IPS-20b (cell line): Measurements from ENCODE around the gene ZBTB20.

ENCODE experiments used
- H3K27ac ChIP-seq: one replicate; pipeline ENCODE4 v1.5.1; 2013; ENCODE audit warnings: low read length
- H3K27me3 ChIP-seq: 2 replicates; pipeline ENCODE4 v1.6.1; 2013; ENCODE audit warnings: mild to moderate bottlenecking, low read length, inconsistent platforms; ENCODE audit not compliant: insufficient read depth
- H3K36me3 ChIP-seq: 2 replicates; pipeline ENCODE4 v1.6.1; 2013; ENCODE audit warnings: low read depth, mild to moderate bottlenecking, inconsistent platforms, low read length, moderate library complexity; ENCODE audit not compliant: insufficient read depth
- H3K4me1 ChIP-seq: 2 replicates; pipeline ENCODE4 v1.6.1; 2013; ENCODE audit warnings: mild to moderate bottlenecking, control low read depth, inconsistent platforms, low read length, moderate library complexity; ENCODE audit not compliant: insufficient read depth
- H3K4me3 ChIP-seq: 2 replicates; pipeline ENCODE4 v1.5.1; 2013; ENCODE audit warnings: mild to moderate bottlenecking, low read length, inconsistent platforms
- H3K9ac ChIP-seq: 2 replicates; pipeline ENCODE4 v1.6.1; 2013; ENCODE audit warnings: low read depth, mild to moderate bottlenecking, inconsistent platforms, low read length, moderate library complexity
- H3K9me3 ChIP-seq: 2 replicates; pipeline ENCODE4 v1.6.1; 2013; ENCODE audit warnings: mild to moderate bottlenecking, low read depth, low read length, inconsistent platforms; ENCODE audit not compliant: insufficient read depth

ZBTB20 gene

DNA sequence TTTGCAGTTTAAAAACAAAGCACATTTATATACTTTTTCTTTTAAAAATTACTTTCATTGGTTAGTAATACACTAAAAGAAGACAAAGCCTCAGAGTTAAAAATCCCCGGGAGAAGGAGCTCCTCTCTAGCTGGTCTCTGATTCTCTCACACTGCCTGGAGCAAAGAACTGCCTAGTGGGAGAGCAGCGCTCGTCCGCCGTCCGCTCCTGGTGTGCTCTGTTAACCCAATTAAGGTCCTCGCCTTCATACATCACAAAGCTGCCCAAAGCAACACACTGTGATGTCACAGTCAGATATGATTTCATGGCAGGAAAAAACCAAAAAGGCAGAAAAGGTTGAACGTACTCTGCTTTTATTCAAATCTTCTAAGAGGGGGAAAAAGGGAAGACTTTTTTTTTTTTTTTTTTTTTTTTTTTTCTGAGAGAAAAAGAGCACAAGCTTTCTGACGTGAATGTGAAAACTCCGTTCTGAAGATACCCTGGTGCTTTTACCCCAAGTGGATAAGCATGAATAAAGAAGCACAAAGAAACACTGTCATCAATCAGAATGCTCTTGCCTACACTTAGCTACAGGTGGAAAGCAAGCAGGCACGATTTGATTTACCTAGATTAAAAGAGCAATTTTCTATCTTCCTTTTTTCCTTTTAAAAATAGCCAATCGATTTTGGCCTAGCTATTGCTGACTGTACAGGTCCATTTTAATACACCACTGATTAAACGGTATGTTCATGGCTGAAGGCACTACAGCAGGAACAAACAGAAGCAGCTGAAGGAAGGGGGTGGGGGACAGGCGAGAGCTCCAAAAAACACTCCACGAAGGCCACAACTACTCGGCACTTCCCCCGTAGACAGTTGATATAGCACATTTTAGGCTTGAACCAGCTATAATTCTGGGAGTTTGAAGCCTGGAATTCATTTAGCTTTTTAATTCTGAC lies 738.1 kb downstream of the ZBTB20 start:
- Histone ChIP-seq H3K27me3 (no peaks in the 10 kb centered on the region), H3K27ac (no peak overlapping the region), H3K4me3 (0 out of 2 replicates have a peak overlapping the region, but pooled peaks have one; percentile 19), H3K9me3 (no peaks in the 10 kb centered on the region), H3K36me3 (no peaks in the 10 kb centered on the region), H3K9ac (peak overlapping the region; percentile 8; the same call in 1 of the 2 replicates), H3K4me1 (peaks cover 50% of the 10 kb centered on the region)

DNA sequence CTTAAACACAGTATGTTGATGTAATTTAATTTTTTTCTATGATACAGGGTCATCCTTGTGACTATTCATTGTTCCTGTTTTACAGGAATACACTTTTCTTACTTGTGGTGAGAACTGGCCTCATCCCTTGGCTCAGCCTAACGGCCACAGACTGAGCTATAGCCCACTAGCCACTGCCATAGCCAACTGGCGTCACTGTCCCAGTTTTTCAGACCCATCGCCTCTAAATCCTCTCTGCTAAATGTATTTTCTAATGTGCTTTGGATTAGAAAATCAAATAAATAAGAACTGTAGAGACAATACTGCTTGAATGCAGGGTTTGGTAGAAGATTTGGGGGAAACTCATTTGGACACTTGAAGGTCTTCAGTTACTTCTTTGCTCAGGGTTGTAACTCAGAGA lies 740.2 kb downstream of the ZBTB20 start:
- Histone ChIP-seq H3K27me3 (no peaks in the 10 kb centered on the region), H3K27ac (no peak overlapping the region), H3K9me3 (no peaks in the 10 kb centered on the region), H3K4me1 (peaks cover 40% of the 10 kb centered on the region), H3K9ac (no peak overlapping the region), H3K36me3 (no peaks in the 10 kb centered on the region), H3K4me3 (no peak overlapping the region)

GRCh38 chr3:114406286-114406685 lies 740.8 kb downstream of the ZBTB20 start:
- H3K9ac ChIP-seq: no peak overlapping the region
- no peak overlapping the region for H3K4me3 ChIP-seq
- peaks cover 34% of the 10 kb centered on the region for H3K4me1 ChIP-seq
- no peaks in the 10 kb centered on the region for H3K27me3 ChIP-seq
- no peak overlapping the region for H3K27ac ChIP-seq
- H3K36me3 ChIP-seq: no peaks in the 10 kb centered on the region
- H3K9me3 ChIP-seq: no peaks in the 10 kb centered on the region

GRCh38 chr3:114405202-114405990 lies 741.7 kb downstream of the ZBTB20 start:
- H3K4me3 ChIP-seq: no peak overlapping the region
- no peaks in the 10 kb centered on the region for H3K36me3 ChIP-seq
- H3K27ac ChIP-seq: no peak overlapping the region
- H3K9ac ChIP-seq: no peak overlapping the region
- H3K27me3 ChIP-seq: no peaks in the 10 kb centered on the region
- no peaks in the 10 kb centered on the region for H3K9me3 ChIP-seq
- peaks cover 25% of the 10 kb centered on the region for H3K4me1 ChIP-seq

- Histone ChIP-seq H3K27me3 (no peaks in the 10 kb centered on the region), H3K4me3 (no peak overlapping the region), H3K9me3 (no peaks in the 10 kb centered on the region), H3K27ac (no peak overlapping the region), H3K4me1 (peaks cover 17% of the 10 kb centered on the region), H3K36me3 (no peaks in the 10 kb centered on the region), H3K9ac (no peak overlapping the region)
Measured at GRCh38 chr3:114404590-114404989, 742.5 kb downstream of the ZBTB20 start.

DNA sequence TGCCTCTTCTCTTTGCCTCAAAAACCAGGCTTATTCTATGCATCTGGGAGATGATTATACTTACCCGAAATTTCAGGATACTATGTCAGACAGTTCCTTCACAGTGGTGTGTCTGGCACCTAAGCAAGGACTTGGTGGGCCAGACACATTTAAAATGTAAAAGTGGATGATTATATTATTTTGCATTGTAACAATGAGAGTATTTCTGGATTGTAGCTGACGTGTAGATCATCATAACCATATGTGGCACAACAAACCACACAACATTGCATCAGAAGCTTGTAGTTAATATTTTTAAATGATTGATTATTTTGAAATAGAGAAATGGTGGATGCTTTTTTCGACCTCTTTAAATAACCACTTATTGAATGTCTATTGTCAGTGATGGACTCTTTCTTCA lies 744.2 kb downstream of the ZBTB20 start:
- Histone ChIP-seq H3K36me3 (no peaks in the 10 kb centered on the region), H3K27ac (no peak overlapping the region), H3K4me3 (no peak overlapping the region)

DNA sequence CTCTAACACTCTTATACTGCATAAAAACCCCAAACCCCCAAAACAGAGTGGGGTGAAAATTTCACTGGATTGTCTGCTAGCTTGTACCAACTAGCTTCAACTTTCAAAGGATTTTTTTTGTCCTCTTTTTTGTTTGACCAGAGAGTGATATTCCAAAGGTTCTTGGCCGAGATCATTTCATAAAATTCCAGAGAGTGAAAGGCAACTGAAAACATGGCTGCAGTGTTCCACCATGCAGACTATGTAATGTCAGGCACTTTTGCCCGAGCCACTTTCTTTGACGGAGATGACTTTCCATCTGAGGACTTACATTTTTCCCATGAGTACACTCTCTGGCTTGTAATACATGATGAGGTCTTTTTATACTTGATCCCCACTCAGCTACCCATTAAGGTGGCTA lies 745.7 kb downstream of the ZBTB20 start:
- Histone ChIP-seq H3K27ac (no peak overlapping the region), H3K9me3 (no peaks in the 10 kb centered on the region)

More for the DNA sequence above, 744.2 kb downstream of the ZBTB20 start:
- Histone ChIP-seq H3K4me1 (no peaks in the 10 kb centered on the region), H3K9ac (no peak overlapping the region), H3K9me3 (no peaks in the 10 kb centered on the region), H3K27me3 (no peaks in the 10 kb centered on the region)

DNA sequence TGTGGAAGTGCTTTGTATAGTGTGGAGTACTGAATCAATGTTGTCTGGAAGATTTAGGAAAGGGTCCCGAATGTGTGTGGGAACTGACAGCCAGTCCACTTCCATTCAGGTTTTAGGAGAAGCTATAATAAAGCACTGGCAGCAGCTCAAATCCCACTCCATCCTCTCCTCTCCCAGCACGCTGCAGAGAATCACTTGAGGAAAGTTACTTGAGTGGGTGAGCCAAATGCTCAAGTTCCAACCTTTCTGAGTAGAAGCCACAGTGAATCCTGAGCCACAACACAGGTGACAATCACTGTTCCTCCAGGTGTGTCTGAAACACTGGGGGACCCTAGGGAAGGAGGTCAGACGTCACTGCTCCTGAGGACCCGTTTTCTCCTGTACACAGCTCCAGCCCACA lies 746.7 kb downstream of the ZBTB20 start:
- Histone ChIP-seq H3K4me1 (no peaks in the 10 kb centered on the region), H3K27ac (no peak overlapping the region), H3K36me3 (no peaks in the 10 kb centered on the region), H3K9ac (no peak overlapping the region), H3K27me3 (no peaks in the 10 kb centered on the region), H3K9me3 (no peaks in the 10 kb centered on the region), H3K4me3 (no peak overlapping the region)

More for the DNA sequence above, 745.7 kb downstream of the ZBTB20 start:
- H3K9ac ChIP-seq: no peak overlapping the region
- H3K4me1 ChIP-seq: no peaks in the 10 kb centered on the region
- H3K4me3 ChIP-seq: no peak overlapping the region
- no peaks in the 10 kb centered on the region for H3K27me3 ChIP-seq
- no peaks in the 10 kb centered on the region for H3K36me3 ChIP-seq

GRCh38 chr3:114394551-114394950 lies 752.5 kb downstream of the ZBTB20 start:
- Histone ChIP-seq H3K27ac (no peak overlapping the region), H3K9me3 (no peaks in the 10 kb centered on the region), H3K36me3 (no peaks in the 10 kb centered on the region), H3K4me3 (no peak overlapping the region), H3K9ac (no peak overlapping the region), H3K4me1 (no peaks in the 10 kb centered on the region), H3K27me3 (no peaks in the 10 kb centered on the region)

DNA sequence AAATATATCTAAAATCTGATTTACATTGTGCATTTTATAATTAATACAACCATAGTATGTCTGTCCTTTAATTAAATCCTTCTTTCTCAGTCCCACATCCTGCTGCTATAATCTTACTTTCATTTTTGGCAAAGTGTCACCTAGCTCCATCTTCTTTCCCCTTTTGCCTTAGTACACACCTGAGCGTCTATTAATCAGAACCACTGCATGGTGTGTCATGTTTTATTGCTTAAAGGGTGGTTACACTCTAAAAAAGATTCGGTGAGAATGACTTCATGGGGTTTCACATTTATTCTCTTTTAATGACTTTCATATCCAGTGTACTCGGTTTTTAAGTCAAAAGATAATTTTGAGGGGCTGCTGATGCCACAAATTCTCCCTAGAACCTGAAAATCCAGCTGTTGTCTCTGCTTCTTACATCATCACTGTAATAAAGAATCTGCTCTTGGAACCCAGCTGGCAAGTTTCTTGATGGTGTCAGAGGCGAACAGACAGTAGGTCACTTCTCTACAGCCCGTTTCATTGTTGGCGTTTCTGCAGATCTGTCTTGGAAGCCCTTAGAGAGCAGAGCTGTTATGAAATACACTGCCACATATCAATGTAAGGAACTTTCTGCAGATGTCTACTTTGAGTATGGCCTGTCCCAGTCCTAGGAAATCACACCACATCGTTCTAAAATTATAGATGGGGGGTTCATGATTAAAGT lies 753.6 kb downstream of the ZBTB20 start:
- no peaks in the 10 kb centered on the region for H3K36me3 ChIP-seq
- H3K9me3 ChIP-seq: no peaks in the 10 kb centered on the region
- H3K9ac ChIP-seq: no peak overlapping the region
- H3K27me3 ChIP-seq: no peaks in the 10 kb centered on the region
- H3K27ac ChIP-seq: no peak overlapping the region
- H3K4me1 ChIP-seq: no peaks in the 10 kb centered on the region
- H3K4me3 ChIP-seq: no peak overlapping the region

DNA sequence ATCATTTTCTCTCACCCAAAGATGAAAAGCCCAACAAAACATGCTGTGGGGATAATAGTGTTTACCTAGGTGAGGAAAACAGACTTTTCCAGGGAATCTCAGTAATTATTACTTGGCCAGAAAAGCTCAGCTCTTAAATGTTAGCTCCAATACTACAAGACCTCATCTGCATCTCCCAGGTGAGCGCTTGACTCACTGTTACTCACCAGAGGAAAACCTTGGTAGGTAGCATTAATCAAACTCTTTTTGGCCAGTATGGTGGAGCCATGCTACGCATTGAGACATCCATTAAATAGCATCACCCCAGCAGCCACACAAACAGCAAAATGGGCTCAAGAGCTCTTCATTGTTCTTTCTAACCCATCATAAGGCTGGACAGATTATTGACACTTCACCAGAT lies 754.3 kb downstream of the ZBTB20 start:
- H3K27me3 ChIP-seq: no peaks in the 10 kb centered on the region
- H3K4me1 ChIP-seq: no peaks in the 10 kb centered on the region
- no peak overlapping the region for H3K9ac ChIP-seq
- H3K4me3 ChIP-seq: no peak overlapping the region
- H3K9me3 ChIP-seq: no peaks in the 10 kb centered on the region
- H3K36me3 ChIP-seq: no peaks in the 10 kb centered on the region
- H3K27ac ChIP-seq: no peak overlapping the region
